Tibial nerve (tissue), 4 donors: Measurements from ENCODE around the gene SPACA4.

Experiments
- CTCF ChIP-seq, 5 experiments: fragments of 200-600 bp in 3 of 5; fragments of 450-650 bp in 2 of 5; sonication (generic) in 3 of 5; IDR thresholded peaks; one replicate each; pipeline ENCODE4 v1.5.1; 2016 to 2019; ENCODE audit warnings: antibody characterized with exemption in 5 of 5, mild to moderate bottlenecking in 3 of 5, moderate library complexity in 2 of 5
- EP300 ChIP-seq, 2 donors: sonication (generic); formaldehyde crosslinking; IDR thresholded peaks; one replicate each; pipeline ENCODE4 v1.6.1; 2017; ENCODE audit warnings: antibody characterized with exemption in 2 of 2, mild to moderate bottlenecking in 1 of 2
- POLR2A ChIP-seq, 2 donors: fragments of 450-650 bp; IDR thresholded peaks; one replicate each; pipeline ENCODE4 v1.6.1; 2017; ENCODE audit warnings: antibody characterized with exemption in 2 of 2, mild to moderate bottlenecking in 2 of 2, moderate library complexity in 2 of 2

GRCh38 chr19:48606463-48607358 lies at the start of gene SPACA4:
- no peak for TF ChIP-seq CTCF (IDR thresholded peaks at IDR 0.05)
- TF ChIP-seq POLR2A (IDR thresholded peaks at IDR 0.05), result no peak
- TF ChIP-seq EP300 (IDR thresholded peaks at IDR 0.05), result no peak
